ENCODE results near the gene BIRC3. TPM values are rescaled to one million over a fixed set of nuclear protein-coding genes. Genes with fewer than 3 reads are reported as not detected.
"Not testable (repeated sequence)": the region's sequence is repeated elsewhere in the genome, so short reads cannot be mapped to it uniquely, and the experiment has no call there.

BIRC3 gene
- total RNA-seq, 1 donor from 2014 or later, result 3.9 TPM

DNA sequence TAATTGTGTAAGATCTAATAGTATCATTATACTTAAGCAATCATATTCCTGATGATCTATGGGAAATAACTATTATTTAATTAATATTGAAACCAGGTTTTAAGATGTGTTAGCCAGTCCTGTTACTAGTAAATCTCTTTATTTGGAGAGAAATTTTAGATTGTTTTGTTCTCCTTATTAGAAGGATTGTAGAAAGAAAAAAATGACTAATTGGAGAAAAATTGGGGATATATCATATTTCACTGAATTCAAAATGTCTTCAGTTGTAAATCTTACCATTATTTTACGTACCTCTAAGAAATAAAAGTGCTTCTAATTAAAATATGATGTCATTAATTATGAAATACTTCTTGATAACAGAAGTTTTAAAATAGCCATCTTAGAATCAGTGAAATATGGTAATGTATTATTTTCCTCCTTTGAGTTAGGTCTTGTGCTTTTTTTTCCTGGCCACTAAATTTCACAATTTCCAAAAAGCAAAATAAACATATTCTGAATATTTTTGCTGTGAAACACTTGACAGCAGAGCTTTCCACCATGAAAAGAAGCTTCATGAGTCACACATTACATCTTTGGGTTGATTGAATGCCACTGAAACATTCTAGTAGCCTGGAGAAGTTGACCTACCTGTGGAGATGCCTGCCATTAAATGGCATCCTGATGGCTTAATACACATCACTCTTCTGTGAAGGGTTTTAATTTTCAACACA lies 6.4 kb downstream of the BIRC3 start:
- no peak for DNase-seq (ENCODE audit: low spot score)

DNA sequence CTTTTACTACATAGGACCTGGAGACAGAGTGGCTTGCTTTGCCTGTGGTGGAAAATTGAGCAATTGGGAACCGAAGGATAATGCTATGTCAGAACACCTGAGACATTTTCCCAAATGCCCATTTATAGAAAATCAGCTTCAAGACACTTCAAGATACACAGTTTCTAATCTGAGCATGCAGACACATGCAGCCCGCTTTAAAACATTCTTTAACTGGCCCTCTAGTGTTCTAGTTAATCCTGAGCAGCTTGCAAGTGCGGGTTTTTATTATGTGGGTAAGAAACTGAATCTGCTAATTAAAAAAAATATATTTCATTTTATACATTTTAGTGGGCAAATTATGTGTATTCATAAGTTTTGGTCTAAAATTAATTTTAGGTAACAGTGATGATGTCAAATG lies 7.8 kb downstream of the BIRC3 start:
- DNase-seq (ENCODE audit: low spot score), result no peak

DNA sequence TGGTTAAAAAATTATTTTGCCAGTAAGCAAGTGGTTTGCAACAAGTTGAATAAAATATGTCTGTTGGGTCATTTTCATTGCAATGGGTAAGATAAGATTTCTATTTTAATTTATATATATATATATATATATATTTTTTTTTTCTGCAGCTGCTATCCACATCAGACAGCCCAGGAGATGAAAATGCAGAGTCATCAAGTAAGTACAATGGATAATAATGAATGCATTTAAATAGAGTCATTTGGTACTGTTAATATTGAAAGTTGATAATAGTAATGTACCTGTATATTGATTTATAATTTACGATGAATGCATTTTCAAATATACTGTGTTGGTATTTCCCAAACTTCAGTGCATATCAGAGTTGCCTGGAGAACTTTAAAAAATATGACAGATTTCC lies 11.5 kb downstream of the BIRC3 start:
- no peak for DNase-seq (ENCODE audit: low spot score)

DNA sequence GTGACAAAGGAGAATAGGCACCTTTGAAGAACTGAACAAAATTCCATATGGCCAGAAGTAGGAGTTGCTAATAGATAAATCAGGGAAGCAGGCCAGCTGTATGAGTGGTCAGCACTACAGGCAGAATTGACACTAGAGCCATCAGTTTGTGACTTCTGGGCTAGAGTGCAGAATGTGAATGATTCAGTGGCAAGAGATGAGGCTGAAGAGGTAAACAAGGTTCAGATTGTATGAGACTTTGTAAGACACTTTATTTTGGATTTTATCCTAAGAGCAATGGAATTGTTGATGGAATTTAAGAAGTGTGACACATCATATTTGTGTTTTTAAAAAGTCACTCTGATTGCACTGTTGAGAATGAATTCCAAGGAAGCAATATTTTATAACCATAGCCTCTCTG lies 12.9 kb downstream of the BIRC3 start:
- DNase-seq (ENCODE audit: low spot score), result no peak

DNA sequence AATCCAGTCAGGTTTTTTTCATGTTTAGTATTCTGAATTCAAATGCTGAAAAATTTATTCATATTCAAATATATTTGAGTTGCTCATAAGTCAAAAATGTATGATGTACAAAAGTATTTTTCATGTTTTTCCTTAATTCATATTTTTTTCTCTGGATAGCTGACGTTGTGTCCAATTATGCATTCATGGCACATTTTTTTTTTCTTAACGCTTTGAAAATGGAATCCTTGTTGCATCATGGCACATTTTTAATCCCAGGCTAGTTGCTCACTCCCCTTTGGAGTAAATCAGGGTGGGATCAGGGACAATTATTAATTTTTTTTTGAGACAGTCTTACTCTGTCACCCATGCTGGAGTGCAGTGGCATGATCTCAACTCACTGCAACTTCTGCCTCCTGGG lies 14.1 kb downstream of the BIRC3 start:
- DNase-seq (ENCODE audit: low spot score), result no peak

DNA sequence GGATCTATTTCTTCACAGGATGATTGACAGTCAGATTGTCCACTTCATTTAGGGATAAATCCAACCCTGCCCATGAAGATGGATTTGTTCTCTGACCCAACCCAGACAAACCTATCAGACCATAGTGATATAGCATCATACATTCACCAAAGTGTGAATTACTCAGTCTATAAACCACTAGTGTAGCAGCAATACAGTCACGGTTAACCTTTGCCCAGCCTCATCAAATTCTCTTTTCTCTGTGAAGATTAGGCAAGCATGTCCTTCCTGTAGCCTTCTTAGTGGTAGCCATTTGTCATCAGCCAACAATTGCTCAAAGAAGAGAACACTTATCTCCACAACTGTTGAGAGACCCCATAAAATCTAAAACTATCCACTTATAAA lies 15.3 kb downstream of the BIRC3 start:
- DNase-seq (ENCODE audit: low spot score), result no peak

GRCh38 chr11:102338479-102339010 lies 21.3 kb downstream of the BIRC3 start:
- no peak for DNase-seq (ENCODE audit: low spot score)

DNA sequence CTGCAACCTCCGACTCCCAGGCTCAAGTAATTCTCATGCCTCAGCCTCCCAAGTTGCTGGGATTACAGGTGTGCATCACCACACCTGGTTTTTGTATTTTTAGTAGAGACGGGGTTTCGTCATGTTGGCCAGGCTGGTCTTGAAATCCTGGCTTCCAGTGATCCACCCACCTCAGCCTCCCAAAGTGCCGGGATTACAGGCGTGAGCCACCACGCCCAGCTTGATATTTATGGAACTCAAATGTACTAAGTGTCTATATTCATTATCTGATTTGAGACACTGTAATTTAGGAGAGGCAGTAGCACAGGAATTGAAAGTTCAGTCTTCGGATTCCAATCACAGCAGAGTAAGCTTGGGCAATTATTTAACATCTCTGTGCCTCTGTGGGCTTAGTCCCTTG lies 24.0 kb downstream of the BIRC3 start:
- not testable (repeated sequence) for DNase-seq (ENCODE audit: low spot score)

GRCh38 chr11:102341844-102342318 lies 24.6 kb downstream of the BIRC3 start:
- DNase-seq (ENCODE audit: low spot score), result peak; percentile 86

DNA sequence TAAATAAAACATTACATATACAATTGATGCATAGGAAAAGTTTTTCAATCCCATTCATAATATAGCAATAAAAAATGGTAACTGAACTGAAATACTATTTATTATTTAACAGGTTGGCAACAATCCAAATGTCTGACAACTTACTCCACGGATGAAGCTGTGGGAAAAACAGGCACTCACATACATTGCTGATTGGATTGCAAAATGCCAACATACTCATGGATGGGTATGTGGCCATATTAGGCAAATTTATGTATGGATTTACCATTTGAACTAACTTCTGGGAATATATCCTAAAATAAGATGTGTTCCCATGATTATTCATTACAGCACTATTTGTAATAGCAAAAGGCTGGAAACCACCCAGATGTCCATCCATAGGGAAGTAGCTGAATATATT lies 26.5 kb downstream of the BIRC3 start:
- no peak for DNase-seq (ENCODE audit: low spot score)

GRCh38 chr11:102345904-102346303 lies 28.6 kb downstream of the BIRC3 start:
- peak; percentile 47 for DNase-seq (ENCODE audit: low spot score)

GRCh38 chr11:102346456-102346747 lies 29.1 kb downstream of the BIRC3 start:
- no peak for DNase-seq (ENCODE audit: low spot score)

DNA sequence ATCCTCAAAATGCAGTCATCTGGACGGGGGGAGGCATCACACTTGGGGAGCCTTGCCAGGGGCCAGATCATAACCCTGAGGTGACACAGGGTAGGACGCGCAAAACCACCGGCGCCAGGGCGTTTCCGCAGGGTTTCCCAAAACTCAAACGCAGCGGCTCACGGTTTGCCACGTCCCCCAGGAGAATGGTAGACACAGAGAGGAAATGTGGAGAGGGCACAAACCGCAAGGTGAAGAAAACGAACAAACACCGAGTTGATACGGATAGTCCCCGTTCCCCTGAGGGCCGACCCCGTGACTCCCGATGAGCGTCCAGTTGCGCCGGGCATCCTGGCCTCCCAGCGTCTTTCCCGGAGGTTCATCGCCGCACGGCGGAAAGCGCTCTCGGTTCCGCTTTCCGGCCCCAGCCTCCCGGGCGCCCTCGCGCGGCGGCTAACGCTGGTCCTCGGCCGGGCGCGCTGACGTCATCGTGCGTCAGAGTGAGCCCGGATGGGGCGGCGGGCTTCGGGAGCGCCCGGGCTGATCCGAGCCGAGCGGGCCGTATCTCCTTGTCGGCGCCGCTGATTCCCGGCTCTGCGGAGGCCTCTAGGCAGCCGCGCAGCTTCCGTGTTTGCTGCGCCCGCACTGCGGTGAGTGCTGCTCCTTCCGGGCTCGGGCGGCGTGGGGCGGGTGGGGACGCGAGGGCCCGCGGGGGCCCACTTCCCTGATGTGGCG lies 29.6 kb downstream of the BIRC3 start, which contains the start of gene BIRC2:
TSS of gene BIRC2 (plus strand) at position 467 of the 714 bp plus-strand sequence. CDS start 2,641 bp downstream, outside the sequence.
- DNase-seq (ENCODE audit: low spot score), result peak; percentile 95

DNA sequence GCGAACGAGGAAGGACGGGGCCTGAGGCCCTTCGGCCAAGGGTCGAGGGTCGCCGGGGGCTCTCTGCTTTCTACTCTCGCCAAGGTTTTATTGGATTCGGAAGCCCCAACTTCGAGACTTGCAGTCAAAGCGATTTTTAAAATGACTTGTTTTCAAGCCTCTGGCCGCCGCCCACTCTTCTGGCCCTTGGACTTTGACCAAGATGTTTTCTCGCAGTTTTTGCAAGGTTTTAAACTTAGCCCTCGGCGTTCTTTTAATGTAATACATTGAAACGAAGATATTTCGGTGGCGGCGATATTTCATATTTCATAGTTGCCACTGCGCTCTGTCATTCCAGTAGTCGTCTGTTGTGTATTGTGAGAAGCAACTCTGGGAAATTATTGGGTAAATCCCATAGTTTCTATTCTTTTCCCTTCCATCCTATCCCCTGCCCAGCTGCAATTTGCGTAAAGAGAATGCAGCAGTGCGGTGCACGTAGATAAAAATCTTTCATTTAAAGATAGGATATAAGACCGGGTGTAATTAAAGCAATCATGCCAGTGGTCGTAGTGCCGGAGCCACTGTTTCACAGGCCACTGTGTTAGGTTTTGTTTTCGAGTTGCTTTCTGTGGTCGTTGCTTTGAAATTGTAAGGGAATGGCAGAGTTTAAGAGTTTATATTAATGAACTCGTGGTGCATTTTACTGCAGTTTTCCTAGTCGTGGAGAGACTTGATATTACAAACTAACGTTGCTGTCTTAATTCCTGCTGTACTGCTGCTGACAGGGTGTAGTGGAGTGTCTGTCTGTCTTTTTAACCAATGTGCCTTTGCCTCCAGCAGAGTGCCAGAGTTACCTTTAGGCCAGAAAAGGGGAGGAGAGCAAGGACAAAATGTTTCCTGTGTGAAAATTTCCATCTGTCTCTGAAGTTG lies 30.4 kb downstream of the BIRC3 start:
- DNase-seq (ENCODE audit: low spot score), result peak; percentile 50

DNA sequence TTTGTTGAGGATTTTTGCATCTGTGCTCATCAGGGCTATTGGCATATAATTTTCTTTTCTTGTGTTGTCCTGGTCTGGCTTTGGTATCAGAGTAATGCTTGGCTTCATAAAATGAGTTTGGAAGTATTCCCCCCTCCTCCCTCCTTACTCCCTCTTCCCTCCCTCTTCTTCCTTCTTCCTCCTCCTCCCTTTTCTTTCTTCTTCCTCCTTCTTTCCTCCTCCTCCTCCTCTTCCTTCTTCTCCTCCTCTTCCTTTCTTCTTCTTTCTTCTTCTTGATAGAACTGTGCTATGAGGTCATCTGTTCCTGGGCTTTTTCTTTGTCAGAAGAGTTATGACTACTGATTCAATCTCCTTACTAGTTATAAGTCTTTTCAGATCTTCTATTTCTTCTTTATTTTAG lies 39.8 kb downstream of the BIRC3 start:
- no peak for DNase-seq (ENCODE audit: low spot score)

DNA sequence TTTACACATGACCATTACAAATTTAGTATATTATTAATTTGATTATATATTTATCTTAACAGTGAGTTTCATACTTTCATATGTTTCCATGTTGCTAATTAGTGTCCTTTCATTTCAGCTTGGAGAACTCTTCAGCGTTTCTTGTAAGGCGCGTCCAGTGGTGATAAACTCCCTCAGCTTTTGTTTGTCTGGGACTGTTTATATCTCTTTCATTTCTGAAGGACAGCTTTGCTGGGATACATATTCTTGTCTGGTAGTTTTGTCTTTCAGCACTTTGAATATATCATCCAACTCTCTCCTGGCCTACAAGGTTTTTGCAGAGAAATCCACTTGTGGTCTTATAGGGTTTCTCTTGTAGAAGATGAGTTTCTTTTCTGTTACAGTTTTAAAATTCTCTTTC lies 42.1 kb downstream of the BIRC3 start:
- DNase-seq (ENCODE audit: low spot score), result no peak

- DNase-seq (ENCODE audit: low spot score), result no peak
These were observed 43.4 kb downstream of the BIRC3 start for GRCh38 chr11:102360681-102361080.

GRCh38 chr11:102361086-102362031 lies 44.1 kb downstream of the BIRC3 start:
- no peak for DNase-seq (ENCODE audit: low spot score)

- DNase-seq (ENCODE audit: low spot score), result no peak
These were observed 47.7 kb downstream of the BIRC3 start for GRCh38 chr11:102364991-102365390.

DNA sequence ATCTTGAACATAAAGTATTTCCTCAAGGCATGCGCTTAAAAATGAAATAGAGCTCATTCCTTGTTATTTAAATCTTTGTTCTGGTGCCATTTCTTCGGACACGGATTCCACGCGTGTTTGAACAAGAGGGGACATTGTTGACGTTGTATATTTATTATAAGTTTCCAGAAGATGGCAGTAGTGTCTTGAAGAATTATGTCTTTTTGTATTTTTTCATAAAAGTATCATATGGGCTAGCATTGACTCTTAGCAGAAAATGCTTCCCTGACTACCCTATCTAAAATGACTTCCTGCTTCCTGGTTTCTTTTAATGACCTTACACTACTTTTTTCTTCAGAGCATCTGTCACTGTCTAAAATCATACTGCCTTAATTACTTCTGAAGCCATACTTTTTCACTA lies 50.1 kb downstream of the BIRC3 start:
- DNase-seq (ENCODE audit: low spot score), result peak; percentile 34

DNA sequence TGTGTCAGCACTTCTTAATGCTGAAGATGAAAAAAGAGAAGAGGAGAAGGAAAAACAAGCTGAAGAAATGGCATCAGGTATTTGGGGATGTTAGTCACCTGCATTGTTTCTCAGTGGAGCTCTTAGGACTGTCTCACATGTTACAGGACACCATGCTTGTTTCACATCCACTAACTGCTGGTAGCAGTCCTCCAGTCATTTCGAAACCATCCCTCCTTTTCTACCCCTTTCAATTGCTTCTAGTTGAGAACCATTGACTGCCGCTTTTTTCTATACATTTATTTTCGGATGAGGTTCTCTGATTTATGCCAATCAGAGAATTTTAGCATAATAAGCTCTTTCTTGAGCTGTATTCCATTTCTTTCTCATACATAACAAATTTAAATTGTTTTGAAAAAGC lies 51.2 kb downstream of the BIRC3 start:
- DNase-seq (ENCODE audit: low spot score), result no peak

Measured in umbilical cord (tissue), 2 donors.